A673 (cell line): ENCODE results near the gene MAP2K5.
A peak's percentile ranks its signal among the peaks of the same experiment; 100 is the strongest.

Source experiments
- EZH2 ChIP-seq: fragments of 200-600 bp; sonication (generic); IDR thresholded peaks from 2 replicates; pipeline ENCODE4 v1.6.1; 2017; ENCODE audit warnings: borderline replicate concordance, low read depth, mild to moderate bottlenecking, mixed read lengths, antibody characterized with exemption, low read length; ENCODE audit not compliant: poor library complexity, severe bottlenecking
- TF ChIP-seq, protein P1 (sequence below): fragments of 300-800, 200-600 bp; sonication (generic); conservative IDR thresholded peaks from 2 replicates; pipeline ENCODE4 v1.5.1; 2017; ENCODE audit warnings: low read depth, mild to moderate bottlenecking, antibody characterized with exemption, low read length, moderate library complexity, mixed read lengths

- TF ChIP-seq, protein P1, sequence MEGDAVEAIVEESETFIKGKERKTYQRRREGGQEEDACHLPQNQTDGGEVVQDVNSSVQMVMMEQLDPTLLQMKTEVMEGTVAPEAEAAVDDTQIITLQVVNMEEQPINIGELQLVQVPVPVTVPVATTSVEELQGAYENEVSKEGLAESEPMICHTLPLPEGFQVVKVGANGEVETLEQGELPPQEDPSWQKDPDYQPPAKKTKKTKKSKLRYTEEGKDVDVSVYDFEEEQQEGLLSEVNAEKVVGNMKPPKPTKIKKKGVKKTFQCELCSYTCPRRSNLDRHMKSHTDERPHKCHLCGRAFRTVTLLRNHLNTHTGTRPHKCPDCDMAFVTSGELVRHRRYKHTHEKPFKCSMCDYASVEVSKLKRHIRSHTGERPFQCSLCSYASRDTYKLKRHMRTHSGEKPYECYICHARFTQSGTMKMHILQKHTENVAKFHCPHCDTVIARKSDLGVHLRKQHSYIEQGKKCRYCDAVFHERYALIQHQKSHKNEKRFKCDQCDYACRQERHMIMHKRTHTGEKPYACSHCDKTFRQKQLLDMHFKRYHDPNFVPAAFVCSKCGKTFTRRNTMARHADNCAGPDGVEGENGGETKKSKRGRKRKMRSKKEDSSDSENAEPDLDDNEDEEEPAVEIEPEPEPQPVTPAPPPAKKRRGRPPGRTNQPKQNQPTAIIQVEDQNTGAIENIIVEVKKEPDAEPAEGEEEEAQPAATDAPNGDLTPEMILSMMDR: no peak
- TF ChIP-seq EZH2: peak; percentile 97
These were observed 281.1 kb downstream of the MAP2K5 start for GRCh38 chr15:67823314-67824196.
